Common myeloid progenitor, CD34-positive (primary cell): ENCODE measurements around the gene EFCAB12.

Experiments used
- CTCF ChIA-PET: fragments of 350-600 bp; sonication (Branson Sonifier 250); formaldehyde crosslinking; loops from one replicate; lab custom pipeline; 2021; ENCODE audit warnings: antibody characterized with exemption; lab: Charles Lee
- POLR2A ChIA-PET: fragments of 350-600 bp; sonication (Branson Sonifier 250); formaldehyde crosslinking; loops from one replicate; lab custom pipeline; 2021; ENCODE audit warnings: antibody characterized with exemption; lab: Charles Lee
- DNase-seq, 3 donors: peaks; one replicate each; pipeline versions ENCODE4 v3.0.0 to v3.0.0-alpha.2; 2013
- H3K27ac ChIP-seq, 2 experiments: 1 replicate in 1 of 2; 2 replicates in 1 of 2; pipeline ENCODE4 v1.7.0; 2013; ENCODE audit warnings: inconsistent platforms in 2 of 2, low read length in 2 of 2, mild to moderate bottlenecking in 2 of 2, low read depth in 1 of 2, moderate library complexity in 1 of 2; ENCODE audit not compliant: severe bottlenecking in 2 of 2, insufficient read depth in 1 of 2, poor library complexity in 1 of 2
- H3K27me3 ChIP-seq, 5 experiments: replicated peaks in 2 of 5; 1 replicate in 3 of 5; 2 replicates in 2 of 5; pipeline versions ENCODE4 v1.6.1 to v1.7.0; 2013; ENCODE audit warnings: low read length in 4 of 5, mild to moderate bottlenecking in 2 of 5, moderate library complexity in 2 of 5, inconsistent platforms in 1 of 5; ENCODE audit not compliant: insufficient read depth in 5 of 5, control insufficient read depth in 4 of 5
- H3K36me3 ChIP-seq, 4 experiments: 1 replicate in 2 of 4; 2 replicates in 2 of 4; pipeline versions ENCODE4 v1.6.1 to v1.7.0; 2013; ENCODE audit warnings: low read length in 3 of 4, control low read depth in 1 of 4, mild to moderate bottlenecking in 1 of 4; ENCODE audit not compliant: control insufficient read depth in 4 of 4, insufficient read depth in 4 of 4
- H3K4me1 ChIP-seq, 4 experiments: 1 replicate in 3 of 4; 2 replicates in 1 of 4; pipeline versions ENCODE4 v1.6.1 to v1.7.1; 2013; ENCODE audit warnings: low read length in 3 of 4, mild to moderate bottlenecking in 3 of 4, control low read depth in 1 of 4, inconsistent platforms in 1 of 4, moderate library complexity in 1 of 4; ENCODE audit not compliant: control insufficient read depth in 4 of 4, insufficient read depth in 4 of 4; ENCODE audit errors: control extremely low read depth in 1 of 4
- H3K4me3 ChIP-seq, 7 experiments: 1 replicate in 4 of 7; 2 replicates in 3 of 7; pipeline versions ENCODE4 v1.5.1 to v1.7.0; 2013; ENCODE audit warnings: mild to moderate bottlenecking in 7 of 7, low read length in 6 of 7, moderate library complexity in 6 of 7, inconsistent platforms in 2 of 7, low read depth in 2 of 7, control low read depth in 1 of 7; ENCODE audit not compliant: insufficient read depth in 4 of 7, control insufficient read depth in 1 of 7; ENCODE audit errors: extremely low read depth in 1 of 7
- H3K9me3 ChIP-seq, 5 experiments: 1 replicate in 4 of 5; 2 replicates in 1 of 5; pipeline versions ENCODE4 v1.6.1 to v1.7.1; 2013; ENCODE audit warnings: low read length in 4 of 5, mild to moderate bottlenecking in 2 of 5, inconsistent platforms in 1 of 5, low read depth in 1 of 5, moderate library complexity in 1 of 5; ENCODE audit not compliant: control insufficient read depth in 4 of 5, insufficient read depth in 2 of 5; ENCODE audit errors: control extremely low read depth in 1 of 5
- WGBS: methylation state at CpG from one replicate; pipeline ENCODE4 v1.1.5; 2013; ENCODE audit not compliant: insufficient coverage; 5-methylcytosine and 5-hydroxymethylcytosine counted together

EFCAB12 gene

DNA sequence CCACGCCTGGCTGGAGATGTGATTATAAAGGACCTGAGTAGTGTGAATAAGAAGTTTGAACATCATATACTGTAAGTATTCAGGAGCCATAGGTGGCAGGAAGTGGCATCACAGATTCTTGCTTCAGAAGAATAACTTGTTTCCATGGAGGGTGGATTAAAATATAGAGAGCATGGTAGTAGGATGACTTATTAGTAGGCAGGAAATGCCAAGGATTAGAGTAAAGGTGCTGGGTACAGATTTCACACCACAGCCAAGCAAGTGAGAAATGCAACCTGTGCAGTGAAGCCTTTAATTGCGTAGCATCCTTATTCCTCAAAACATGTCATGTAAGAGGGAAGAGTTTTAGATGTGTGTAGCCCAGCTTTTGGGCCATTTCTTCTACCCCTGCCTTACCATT lies 42.4 kb upstream of the EFCAB12 start:
- H3K36me3 ChIP-seq = peaks cover 10 to 47% (median 14%) of the 10 kb centered on the region in 4 experiments
- no peaks in the 10 kb centered on the region for H3K27me3 ChIP-seq
- POLR2A ChIA-PET = interaction anchor here (0.6 kb wide), 1 partner anchor 347 kb away, joined by 3 read pairs; no protein-coding TSS in a partner anchor
- no peaks in the 10 kb centered on the region for H3K4me1 ChIP-seq
- H3K27ac ChIP-seq = no peak overlapping the region
- no peak overlapping the region for H3K4me3 ChIP-seq
- no peak for DNase-seq
- no peaks in the 10 kb centered on the region for H3K9me3 ChIP-seq
- CTCF ChIA-PET = interaction anchor here (1.4 kb wide), 1 partner anchor 10 kb away, joined by 3 read pairs; no protein-coding TSS in a partner anchor
- WGBS = 100% methylated on average over 1 of the region's 2 CpGs

DNA sequence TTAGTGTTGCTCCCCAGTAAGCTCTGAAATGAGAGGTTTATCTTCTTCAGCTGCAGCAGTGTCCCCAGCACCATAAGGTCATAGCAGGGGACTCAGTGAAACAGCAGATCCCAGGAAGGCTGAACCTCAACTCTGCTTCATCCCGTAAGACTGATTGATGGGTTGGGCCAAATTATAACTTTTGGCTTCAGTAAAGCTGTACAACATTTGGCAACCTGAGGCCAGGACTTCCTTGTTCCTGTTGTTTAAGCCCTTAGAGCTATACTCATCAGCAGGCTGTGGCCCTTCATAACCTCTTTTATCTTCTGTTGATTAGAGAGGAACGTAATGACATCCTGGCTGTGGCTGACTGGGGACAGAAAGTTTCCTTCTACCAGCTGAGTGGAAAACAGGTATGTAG lies 40.6 kb upstream of the EFCAB12 start:
- Histone ChIP-seq H3K27me3 (no peaks in the 10 kb centered on the region), H3K36me3 (peaks cover 6 to 47% (median 12%) of the 10 kb centered on the region in 4 experiments), H3K27ac (no peak overlapping the region), H3K4me1 (no peaks in the 10 kb centered on the region), H3K4me3 (no peak overlapping the region), H3K9me3 (no peaks in the 10 kb centered on the region)
- 90% methylated on average over 2 of the region's 2 CpGs for WGBS
- POLR2A ChIA-PET = no interaction called here
- CTCF ChIA-PET = interaction anchor here (1.2 to 2.0 kb wide), 2 partner anchors 8 to 10 kb away, joined by 4 to 6 read pairs; no protein-coding TSS in a partner anchor
- no peak for DNase-seq

DNA sequence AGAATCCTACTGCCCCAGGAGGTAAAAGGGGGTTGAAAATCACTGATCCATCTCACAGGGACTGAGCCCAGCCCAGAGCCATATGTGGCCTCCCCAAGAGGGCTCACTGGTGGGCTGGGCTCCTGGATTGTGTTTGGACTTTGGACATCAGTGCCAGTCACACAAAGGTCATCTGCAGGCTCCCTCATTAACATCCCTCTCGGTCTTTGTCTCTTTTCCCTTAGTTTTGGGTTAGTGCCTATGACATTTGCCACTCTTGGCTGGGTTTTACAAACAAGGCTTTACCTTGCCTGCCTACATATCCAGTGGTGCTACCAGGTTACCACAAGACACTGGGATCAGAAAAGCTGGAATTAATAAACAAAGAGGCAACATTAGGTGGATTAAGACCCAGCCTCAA lies 39.5 kb upstream of the EFCAB12 start:
- CTCF ChIA-PET = no interaction called here
- no CpG with 5 or more reads among the region's 1 CpG for WGBS
- no peaks in the 10 kb centered on the region for H3K27me3 ChIP-seq
- no peak overlapping the region for H3K4me3 ChIP-seq
- no peak for DNase-seq
- peaks cover 10 to 44% (median 17%) of the 10 kb centered on the region in 4 experiments for H3K36me3 ChIP-seq
- H3K9me3 ChIP-seq = no peaks in the 10 kb centered on the region
- POLR2A ChIA-PET = no interaction called here
- no peaks in the 10 kb centered on the region for H3K4me1 ChIP-seq
- no peak overlapping the region for H3K27ac ChIP-seq

DNA sequence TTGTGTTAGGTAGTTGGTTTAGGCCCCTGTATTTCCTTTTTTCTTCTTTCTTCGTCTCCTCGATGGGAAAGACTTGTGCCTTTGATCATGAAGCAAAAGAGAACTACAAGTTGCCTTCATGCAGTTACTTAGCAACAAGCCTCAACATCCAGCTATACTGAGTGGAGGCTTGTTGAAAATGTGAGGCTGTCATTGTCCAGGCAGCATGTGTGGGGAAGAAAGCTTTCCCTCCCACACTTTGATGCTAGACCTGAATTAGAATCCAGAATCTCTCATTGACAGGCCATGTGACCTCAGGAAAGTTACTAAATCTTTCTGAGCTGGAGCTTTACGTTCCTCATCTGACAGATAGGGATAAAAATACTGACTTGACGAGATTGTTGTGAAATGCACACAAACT lies 35.3 kb upstream of the EFCAB12 start:
- peaks cover 13 to 39% (median 18%) of the 10 kb centered on the region in 4 experiments for H3K36me3 ChIP-seq
- no peaks in the 10 kb centered on the region for H3K27me3 ChIP-seq
- no peak overlapping the region for H3K27ac ChIP-seq
- ChIA-PET POLR2A (interaction anchor here (1.7 kb wide), 1 partner anchor 23 kb away, joined by 3 read pairs; the partner anchor contains the start of genes IFT122 and MBD4), CTCF (interaction anchor here (1.1 to 2.2 kb wide), 2 partner anchors 8 to 21 kb away, joined by 3 to 5 read pairs; no protein-coding TSS in a partner anchor)
- peaks cover 0 to 1% (median 0%) of the 10 kb centered on the region in 4 experiments for H3K4me1 ChIP-seq
- no peaks in the 10 kb centered on the region for H3K9me3 ChIP-seq
- WGBS = 93% methylated on average over 2 of the region's 4 CpGs
- no peak for DNase-seq
- no peak overlapping the region for H3K4me3 ChIP-seq

DNA sequence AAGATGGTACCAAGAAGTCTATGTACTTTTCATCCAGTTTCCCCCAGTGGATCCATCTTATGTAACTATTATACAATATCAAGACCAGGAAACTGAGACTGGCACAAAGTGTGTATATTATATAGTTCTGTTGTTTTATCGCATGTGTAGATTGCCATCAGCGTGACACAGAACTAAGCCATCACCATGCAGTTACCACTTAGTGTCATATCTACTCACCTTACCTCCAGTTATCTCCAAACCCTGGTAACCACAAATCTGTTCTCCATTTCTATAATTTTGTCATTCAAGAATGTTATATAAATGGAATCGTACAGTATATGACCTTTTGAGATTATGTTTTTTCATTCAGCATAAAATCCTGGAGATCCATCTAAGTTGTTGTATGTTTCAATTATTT lies 34.7 kb upstream of the EFCAB12 start:
- CTCF ChIA-PET = no interaction called here
- Histone ChIP-seq H3K36me3 (peaks cover 13 to 43% (median 21%) of the 10 kb centered on the region in 4 experiments), H3K4me3 (no peak overlapping the region), H3K9me3 (no peaks in the 10 kb centered on the region), H3K27me3 (no peaks in the 10 kb centered on the region), H3K4me1 (peaks cover 0 to 1% (median 0%) of the 10 kb centered on the region in 4 experiments), H3K27ac (peak overlapping the region in 1 of 2 experiments; percentile 72)
- DNase-seq = no peak
- POLR2A ChIA-PET = no interaction called here
- WGBS = no CpG with 5 or more reads among the region's 3 CpGs

DNA sequence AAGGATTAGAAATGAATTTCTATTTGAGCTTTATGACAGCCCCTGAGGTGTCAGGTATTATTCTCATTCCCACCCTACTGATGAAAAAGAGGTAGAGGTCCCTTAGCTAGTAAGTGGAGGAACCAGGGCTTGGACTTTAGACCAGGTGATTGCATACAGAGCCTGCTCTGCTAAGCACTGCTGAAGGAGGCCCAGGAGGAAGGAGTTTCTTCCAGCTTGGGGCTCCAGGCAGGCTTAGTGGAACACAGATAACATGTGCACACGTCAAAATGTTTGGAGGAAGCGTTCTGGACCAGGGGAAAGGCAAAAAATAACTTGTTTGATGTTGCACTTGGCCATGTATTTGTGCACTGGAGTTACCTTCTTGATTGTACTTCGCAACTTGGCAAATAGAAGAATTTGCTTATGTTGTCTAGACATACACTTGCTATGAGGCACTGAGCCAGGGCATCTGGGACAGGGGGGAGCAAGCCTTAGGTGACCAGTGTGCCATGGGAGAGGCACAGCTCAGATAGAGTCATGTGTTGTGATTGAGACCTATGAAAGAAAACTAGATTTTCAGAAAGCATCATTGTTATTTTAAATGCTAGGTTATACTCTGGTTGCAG lies 34.0 kb upstream of the EFCAB12 start:
- H3K9me3 ChIP-seq = no peaks in the 10 kb centered on the region
- no peak for DNase-seq
- ChIA-PET POLR2A (no interaction called here), CTCF (no interaction called here)
- WGBS = 93% methylated on average over 3 of the region's 3 CpGs
- H3K27me3 ChIP-seq = no peaks in the 10 kb centered on the region
- no peak overlapping the region for H3K4me3 ChIP-seq
- H3K36me3 ChIP-seq = peaks cover 13 to 40% (median 18%) of the 10 kb centered on the region in 4 experiments
- H3K4me1 ChIP-seq = peaks cover 0 to 1% (median 0%) of the 10 kb centered on the region in 4 experiments
- H3K27ac ChIP-seq = peak overlapping the region in 1 of 2 experiments; percentile 72

DNA sequence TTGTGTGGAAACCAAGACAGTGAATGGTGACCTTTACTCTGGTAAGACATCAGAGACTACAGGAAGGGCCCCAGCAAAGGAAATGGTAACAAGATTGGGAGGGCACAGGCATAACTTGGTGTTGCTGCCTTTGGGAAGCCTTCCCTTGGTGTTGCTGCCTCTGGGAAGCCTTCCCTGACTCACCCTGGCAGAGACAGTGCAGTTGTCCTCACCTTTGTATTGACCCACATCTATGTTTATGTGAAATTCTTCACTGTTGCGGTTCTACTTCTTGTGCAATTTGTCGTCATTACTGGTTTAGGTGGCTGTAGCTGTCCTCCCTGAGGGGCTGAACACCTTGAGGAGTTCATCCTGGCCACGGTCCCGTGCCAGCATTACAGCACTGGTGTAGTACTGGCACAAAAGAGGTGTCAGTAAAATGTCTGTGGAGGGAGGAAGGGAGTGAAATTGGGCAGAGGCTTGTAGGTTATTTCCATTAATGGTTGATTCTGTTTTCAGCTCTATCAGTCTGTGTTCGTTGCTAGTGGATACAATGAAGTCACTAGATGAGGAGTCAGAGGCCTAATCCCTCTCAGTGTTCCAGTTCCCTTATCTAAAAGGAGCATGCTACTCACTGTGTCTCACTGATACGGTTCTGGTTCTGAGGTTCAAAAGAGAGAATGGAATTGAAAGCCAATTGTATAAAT lies 33.2 kb upstream of the EFCAB12 start:
- CTCF ChIA-PET = no interaction called here
- peaks cover 15 to 43% (median 19%) of the 10 kb centered on the region in 4 experiments for H3K36me3 ChIP-seq
- H3K27ac ChIP-seq = peak overlapping the region in 1 of 2 experiments; percentile 72
- 98% methylated on average over 3 of the region's 6 CpGs for WGBS
- POLR2A ChIA-PET = no interaction called here
- H3K4me1 ChIP-seq = peaks cover 0 to 1% (median 0%) of the 10 kb centered on the region in 4 experiments
- H3K4me3 ChIP-seq = no peak overlapping the region
- peak; percentile 50 to 77 (median 65) for DNase-seq
- H3K27me3 ChIP-seq = no peaks in the 10 kb centered on the region
- H3K9me3 ChIP-seq = no peaks in the 10 kb centered on the region
